HEK293 (cell line): ENCODE measurements around the gene SH2D7.
A peak's percentile ranks its signal among the peaks of the same experiment; 100 is the strongest.

Source experiments
- CTCF ChIA-PET: fragments of 350-600 bp; formaldehyde crosslinking; extraction: SDS; loops from one replicate; lab custom pipeline; 2021; ENCODE audit warnings: antibody characterized with exemption; lab: Yijun Ruan, JAX
- POLR2A ChIA-PET: fragments of 300-600 bp; formaldehyde crosslinking; extraction: SDS; loops from one replicate; lab custom pipeline; 2020; ENCODE audit warnings: antibody characterized with exemption, inconsistent platforms; lab: Yijun Ruan, JAX
- H3K27ac ChIP-seq: fragments of 200-500 bp; sonication (Bioruptor generic); 2 replicates; pipeline ENCODE4 v1.5.1; 2014; ENCODE audit warnings: low read depth, low read length, control low read depth, inconsistent platforms; ENCODE audit errors: extremely low read depth
- H3K36me3 ChIP-seq, 2 experiments: fragments of 200-500 bp in 1 of 2; sonication (Bioruptor generic) in 1 of 2; 1 replicate in 1 of 2; 2 replicates in 1 of 2; pipeline ENCODE4 v1.5.1; 2014 to 2017; ENCODE audit warnings: inconsistent platforms in 2 of 2, low read length in 2 of 2; ENCODE audit not compliant: control insufficient read depth in 2 of 2, insufficient read depth in 1 of 2
- H3K4me1 ChIP-seq: fragments of 200-500 bp; sonication (Bioruptor generic); 2 replicates; pipeline ENCODE4 v1.5.1; 2014; ENCODE audit warnings: mild to moderate bottlenecking, low read length, inconsistent platforms; ENCODE audit not compliant: control insufficient read depth, insufficient read depth
- H3K4me3 ChIP-seq: 2 replicates; pipeline ENCODE4 v1.5.1; 2011; ENCODE audit warnings: low read depth, mild to moderate bottlenecking, control low read depth, low read length, moderate library complexity
- H3K9me3 ChIP-seq: fragments of 200-500 bp; sonication (Bioruptor generic); 2 replicates; pipeline ENCODE4 v1.5.1; 2014; ENCODE audit warnings: low read depth, low read length, inconsistent platforms; ENCODE audit not compliant: control insufficient read depth, insufficient read depth
- AEBP2 ChIP-seq: fragments of 450-650 bp; formaldehyde crosslinking; IDR thresholded peaks from 2 replicates; pipeline ENCODE4 v1.5.1; 2016; ENCODE audit warnings: missing biosample characterization, missing genetic modification characterization, borderline replicate concordance
- ATF2 ChIP-seq: fragments of 450-650 bp; formaldehyde crosslinking; IDR thresholded peaks from 2 replicates; pipeline ENCODE4 v1.5.1; 2016; ENCODE audit warnings: missing biosample characterization, missing genetic modification characterization, low read depth
- GLI4 ChIP-seq: fragments of 450-650 bp; formaldehyde crosslinking; IDR thresholded peaks from 2 replicates; pipeline ENCODE4 v1.5.1; 2016; ENCODE audit warnings: missing biosample characterization, missing genetic modification characterization
- IKZF3 ChIP-seq: fragments of 450-650 bp; IDR thresholded peaks from 2 replicates; pipeline ENCODE4 v1.5.0; 2018; ENCODE audit warnings: missing biosample characterization, mild to moderate bottlenecking, missing genetic modification characterization, moderate library complexity
- SP7 ChIP-seq: fragments of 450-650 bp; formaldehyde crosslinking; IDR thresholded peaks from 2 replicates; pipeline ENCODE4 v1.5.1; 2016; ENCODE audit warnings: missing biosample characterization, missing genetic modification characterization
- ZBTB1 ChIP-seq: fragments of 450-650 bp; formaldehyde crosslinking; IDR thresholded peaks from 2 replicates; pipeline ENCODE4 v1.5.1; 2016; ENCODE audit warnings: missing biosample characterization, missing genetic modification characterization
- ZBTB44 ChIP-seq: fragments of 450-650 bp; IDR thresholded peaks from 2 replicates; pipeline ENCODE4 v1.5.1; 2018; ENCODE audit warnings: missing biosample characterization, mild to moderate bottlenecking, missing genetic modification characterization
- ZBTB48 ChIP-seq: fragments of 450-650 bp; formaldehyde crosslinking; IDR thresholded peaks from 2 replicates; pipeline ENCODE4 v1.5.1; 2016; ENCODE audit warnings: missing biosample characterization, missing genetic modification characterization
- ZEB2 ChIP-seq: fragments of 450-650 bp; formaldehyde crosslinking; IDR thresholded peaks from 2 replicates; pipeline ENCODE4 v1.5.1; 2016; ENCODE audit warnings: missing biosample characterization, missing genetic modification characterization
- ZNF140 ChIP-seq: fragments of 450-650 bp; formaldehyde crosslinking; IDR thresholded peaks from 2 replicates; pipeline ENCODE4 v1.5.1; 2016; ENCODE audit warnings: missing biosample characterization, missing genetic modification characterization
- ZNF16 ChIP-seq: fragments of 450-650 bp; formaldehyde crosslinking; IDR thresholded peaks from 2 replicates; pipeline ENCODE4 v1.5.1; 2016; ENCODE audit warnings: low read depth, missing biosample characterization, missing genetic modification characterization
- ZNF169 ChIP-seq: fragments of 450-650 bp; formaldehyde crosslinking; IDR thresholded peaks from 2 replicates; pipeline ENCODE4 v1.5.1; 2016; ENCODE audit warnings: missing biosample characterization, missing genetic modification characterization
- ZNF184 ChIP-seq: fragments of 450-650 bp; IDR thresholded peaks from 2 replicates; pipeline ENCODE4 v1.5.1; 2018; ENCODE audit warnings: missing biosample characterization, mild to moderate bottlenecking, missing genetic modification characterization
- ZNF202 ChIP-seq: fragments of 450-650 bp; formaldehyde crosslinking; IDR thresholded peaks from 2 replicates; pipeline ENCODE4 v1.5.1; 2016; ENCODE audit warnings: missing biosample characterization, missing genetic modification characterization, borderline replicate concordance
- ZNF211 ChIP-seq: fragments of 450-650 bp; formaldehyde crosslinking; IDR thresholded peaks from 2 replicates; pipeline ENCODE4 v1.5.1; 2016; ENCODE audit warnings: low read depth, missing biosample characterization, missing genetic modification characterization
- ZNF24 ChIP-seq: fragments of 450-650 bp; formaldehyde crosslinking; IDR thresholded peaks from 2 replicates; pipeline ENCODE4 v1.5.1; 2016; ENCODE audit warnings: missing biosample characterization, missing genetic modification characterization
- ZNF248 ChIP-seq: fragments of 450-650 bp; formaldehyde crosslinking; IDR thresholded peaks from 2 replicates; pipeline ENCODE4 v1.5.1; 2017; ENCODE audit warnings: missing biosample characterization, missing genetic modification characterization
- ZNF292 ChIP-seq: fragments of 450-650 bp; formaldehyde crosslinking; IDR thresholded peaks from 2 replicates; pipeline ENCODE4 v1.5.1; 2016; ENCODE audit warnings: low read depth, missing biosample characterization, missing genetic modification characterization, borderline replicate concordance
- ZNF473 ChIP-seq: fragments of 450-650 bp; formaldehyde crosslinking; IDR thresholded peaks from 2 replicates; pipeline ENCODE4 v1.5.1; 2017; ENCODE audit warnings: missing biosample characterization, missing genetic modification characterization
- ZNF549 ChIP-seq: fragments of 450-650 bp; IDR thresholded peaks from 2 replicates; pipeline ENCODE4 v1.5.1; 2018; ENCODE audit warnings: missing biosample characterization, missing genetic modification characterization, mild to moderate bottlenecking, inconsistent platforms, moderate library complexity
- ZNF600 ChIP-seq: fragments of 450-650 bp; formaldehyde crosslinking; IDR thresholded peaks from 2 replicates; pipeline ENCODE4 v1.5.1; 2016; ENCODE audit warnings: missing biosample characterization, missing genetic modification characterization
- ZNF629 ChIP-seq: fragments of 450-650 bp; formaldehyde crosslinking; IDR thresholded peaks from 2 replicates; pipeline ENCODE4 v1.5.1; 2017; ENCODE audit warnings: missing biosample characterization, missing genetic modification characterization
- ZSCAN16 ChIP-seq: fragments of 450-650 bp; formaldehyde crosslinking; IDR thresholded peaks from 2 replicates; pipeline ENCODE4 v1.5.1; 2016; ENCODE audit warnings: missing biosample characterization, missing genetic modification characterization
- TF ChIP-seq, protein P1 (sequence below): fragments of 450-650 bp; formaldehyde crosslinking; IDR thresholded peaks from 2 replicates; pipeline ENCODE4; 2016; ENCODE audit warnings: missing biosample characterization, missing genetic modification characterization
- TF ChIP-seq, protein P2 (sequence below): fragments of 450-650 bp; formaldehyde crosslinking; IDR thresholded peaks from 2 replicates; pipeline ENCODE4 v1.5.1; 2016; ENCODE audit warnings: missing biosample characterization, missing genetic modification characterization, borderline replicate concordance

Gene SH2D7

GRCh38 chr15:78149068-78149804, 56.9 kb downstream of the SH2D7 start, which contains the start of gene IDH3A:
IDH3A (plus strand) TSS chr15:78149362; CDS start chr15:78149404, 42 bp downstream.
- peaks cover 12% of the 10 kb centered on the region for H3K4me1 ChIP-seq
- ChIA-PET POLR2A (interaction anchor here (0.6 to 3.1 kb wide), 9 partner anchors 8 to 586 kb away, joined by 3 to 17 read pairs (median 5); partner anchors contain the start of genes CIB2 and SKIC8), CTCF (interaction anchor here (0.5 to 2.2 kb wide), 14 partner anchors 9 to 244 kb away, joined by 3 to 7 read pairs (median 4); no protein-coding TSS in a partner anchor)
- H3K27ac ChIP-seq: peak within 1 kb of the TSS; percentile 77
- peak within 1 kb of the TSS; percentile 76 for H3K4me3 ChIP-seq
- no peaks in the 10 kb centered on the region for H3K9me3 ChIP-seq
- peaks cover 3 to 4% of the 10 kb centered on the region in 2 experiments; a peak in 2 of 3 replicates for H3K36me3 ChIP-seq
- no peak for TF ChIP-seq ZSCAN16 (tag by site-specific recombination)
- TF ChIP-seq ZNF169: no peak
- TF ChIP-seq ZNF202 (tag by site-specific recombination): no peak
- no peak for TF ChIP-seq ZNF140 (tag by site-specific recombination)
- TF ChIP-seq, protein P1, sequence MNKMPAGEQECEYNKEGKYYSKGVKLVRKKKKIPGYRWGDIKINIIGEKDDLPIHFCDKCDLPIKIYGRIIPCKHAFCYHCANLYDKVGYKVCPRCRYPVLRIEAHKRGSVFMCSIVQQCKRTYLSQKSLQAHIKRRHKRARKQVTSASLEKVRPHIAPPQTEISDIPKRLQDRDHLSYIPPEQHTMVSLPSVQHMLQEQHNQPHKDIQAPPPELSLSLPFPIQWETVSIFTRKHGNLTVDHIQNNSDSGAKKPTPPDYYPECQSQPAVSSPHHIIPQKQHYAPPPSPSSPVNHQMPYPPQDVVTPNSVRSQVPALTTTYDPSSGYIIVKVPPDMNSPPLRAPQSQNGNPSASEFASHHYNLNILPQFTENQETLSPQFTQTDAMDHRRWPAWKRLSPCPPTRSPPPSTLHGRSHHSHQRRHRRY (tag by site-specific recombination): no peak
- no peak for TF ChIP-seq GLI4
- no peak for TF ChIP-seq ZNF211
- TF ChIP-seq AEBP2 (tag by site-specific recombination): no peak
- TF ChIP-seq ZNF600: no peak
- 0 out of 2 replicates have a peak, but pooled peaks have one; percentile 37 for TF ChIP-seq ZNF24 (tag by site-specific recombination)
- no peak for TF ChIP-seq ZBTB48 (tag by site-specific recombination)
- TF ChIP-seq ZEB2 (tag by site-specific recombination): no peak
- TF ChIP-seq ZNF292: no peak
- TF ChIP-seq ATF2: no peak
- no peak for TF ChIP-seq ZNF549 (tag by site-specific recombination)
- TF ChIP-seq ZNF473 (tag by site-specific recombination): no peak
- TF ChIP-seq ZBTB1 (tag by site-specific recombination): no peak
- no peak for TF ChIP-seq ZNF248 (tag by site-specific recombination)
- TF ChIP-seq, protein P2, sequence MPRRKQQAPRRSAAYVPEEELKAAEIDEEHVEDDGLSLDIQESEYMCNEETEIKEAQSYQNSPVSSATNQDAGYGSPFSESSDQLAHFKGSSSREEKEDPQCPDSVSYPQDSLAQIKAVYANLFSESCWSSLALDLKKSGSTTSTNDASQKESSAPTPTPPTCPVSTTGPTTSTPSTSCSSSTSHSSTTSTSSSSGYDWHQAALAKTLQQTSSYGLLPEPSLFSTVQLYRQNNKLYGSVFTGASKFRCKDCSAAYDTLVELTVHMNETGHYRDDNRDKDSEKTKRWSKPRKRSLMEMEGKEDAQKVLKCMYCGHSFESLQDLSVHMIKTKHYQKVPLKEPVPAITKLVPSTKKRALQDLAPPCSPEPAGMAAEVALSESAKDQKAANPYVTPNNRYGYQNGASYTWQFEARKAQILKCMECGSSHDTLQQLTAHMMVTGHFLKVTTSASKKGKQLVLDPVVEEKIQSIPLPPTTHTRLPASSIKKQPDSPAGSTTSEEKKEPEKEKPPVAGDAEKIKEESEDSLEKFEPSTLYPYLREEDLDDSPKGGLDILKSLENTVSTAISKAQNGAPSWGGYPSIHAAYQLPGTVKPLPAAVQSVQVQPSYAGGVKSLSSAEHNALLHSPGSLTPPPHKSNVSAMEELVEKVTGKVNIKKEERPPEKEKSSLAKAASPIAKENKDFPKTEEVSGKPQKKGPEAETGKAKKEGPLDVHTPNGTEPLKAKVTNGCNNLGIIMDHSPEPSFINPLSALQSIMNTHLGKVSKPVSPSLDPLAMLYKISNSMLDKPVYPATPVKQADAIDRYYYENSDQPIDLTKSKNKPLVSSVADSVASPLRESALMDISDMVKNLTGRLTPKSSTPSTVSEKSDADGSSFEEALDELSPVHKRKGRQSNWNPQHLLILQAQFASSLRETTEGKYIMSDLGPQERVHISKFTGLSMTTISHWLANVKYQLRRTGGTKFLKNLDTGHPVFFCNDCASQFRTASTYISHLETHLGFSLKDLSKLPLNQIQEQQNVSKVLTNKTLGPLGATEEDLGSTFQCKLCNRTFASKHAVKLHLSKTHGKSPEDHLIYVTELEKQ: no peak
- no peak for TF ChIP-seq SP7 (tag by site-specific recombination)
- TF ChIP-seq IKZF3: peak; percentile 48
- no peak; the same call in 1 of the 2 replicates for TF ChIP-seq ZNF629
- no peak for TF ChIP-seq ZNF16 (tag by site-specific recombination)
- peak; percentile 32; the same call in 1 of the 2 replicates for TF ChIP-seq ZNF184 (tag by site-specific recombination)
- 0 out of 2 replicates have a peak, but pooled peaks have one; percentile 5 for TF ChIP-seq ZBTB44 (tag by site-specific recombination)
